ENCODE measurements around the gene GPX2. TPM values are rescaled to one million over a fixed set of nuclear protein-coding genes. Genes with fewer than 3 reads are reported as not detected.

GPX2 gene
- total and polyA plus RNA-seq, 10 donors = 0.26 TPM; not detected in 9

DNA sequence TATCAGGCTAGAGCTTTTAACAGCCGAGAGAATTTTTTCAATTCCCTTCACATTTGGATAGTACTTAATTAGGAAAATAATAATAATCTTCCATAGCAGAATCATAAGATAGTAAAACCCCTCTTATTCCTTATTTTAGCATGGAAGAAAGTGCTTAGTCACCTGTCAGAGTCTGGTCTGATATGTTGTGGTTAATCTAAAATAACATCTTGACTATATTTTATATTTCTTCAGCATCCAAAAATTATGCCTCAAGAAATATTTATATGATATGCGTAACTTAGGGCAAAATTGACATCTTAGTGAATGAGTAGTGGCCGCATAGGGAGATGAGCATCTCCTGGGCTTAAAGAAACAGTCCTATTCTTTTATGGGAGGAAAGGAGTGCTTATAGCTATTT lies 15.5 kb downstream of the GPX2 start:
- no peaks in the 10 kb centered on the region for H3K9me3 ChIP-seq
- no peak overlapping the region for H3K4me3 ChIP-seq
- H3K27me3 ChIP-seq (replicated peaks in 1 of 7) = no peaks in the 10 kb centered on the region
- peaks cover 13 to 93% (median 28%) of the 10 kb centered on the region in 6 donors for H3K4me1 ChIP-seq
- 66 to 83% (median 75%) methylated on average over 3 of the region's 3 CpGs for WGBS, 5 donors
- TF ChIP-seq POLR2A (IDR thresholded peaks at IDR 0.05) (no peak), POLR2AphosphoS5 (IDR thresholded peaks at IDR 0.05) (no peak)
- TF ChIP-seq, protein P1, sequence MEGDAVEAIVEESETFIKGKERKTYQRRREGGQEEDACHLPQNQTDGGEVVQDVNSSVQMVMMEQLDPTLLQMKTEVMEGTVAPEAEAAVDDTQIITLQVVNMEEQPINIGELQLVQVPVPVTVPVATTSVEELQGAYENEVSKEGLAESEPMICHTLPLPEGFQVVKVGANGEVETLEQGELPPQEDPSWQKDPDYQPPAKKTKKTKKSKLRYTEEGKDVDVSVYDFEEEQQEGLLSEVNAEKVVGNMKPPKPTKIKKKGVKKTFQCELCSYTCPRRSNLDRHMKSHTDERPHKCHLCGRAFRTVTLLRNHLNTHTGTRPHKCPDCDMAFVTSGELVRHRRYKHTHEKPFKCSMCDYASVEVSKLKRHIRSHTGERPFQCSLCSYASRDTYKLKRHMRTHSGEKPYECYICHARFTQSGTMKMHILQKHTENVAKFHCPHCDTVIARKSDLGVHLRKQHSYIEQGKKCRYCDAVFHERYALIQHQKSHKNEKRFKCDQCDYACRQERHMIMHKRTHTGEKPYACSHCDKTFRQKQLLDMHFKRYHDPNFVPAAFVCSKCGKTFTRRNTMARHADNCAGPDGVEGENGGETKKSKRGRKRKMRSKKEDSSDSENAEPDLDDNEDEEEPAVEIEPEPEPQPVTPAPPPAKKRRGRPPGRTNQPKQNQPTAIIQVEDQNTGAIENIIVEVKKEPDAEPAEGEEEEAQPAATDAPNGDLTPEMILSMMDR (IDR thresholded peaks at IDR 0.05 in 8 of 11, conservative IDR thresholded peaks at IDR 0.05 in 3 of 11) = no peak
- H3K27ac ChIP-seq = peak overlapping the region in 2 of 8 donors; percentile 25 to 75
- no peak for DNase-seq
- intact Hi-C loops (cut with DNase I; ENCODE audit: low total_unique reads) = no loop called here
- H3K36me3 ChIP-seq = peaks cover 0 to 85% (median 57%) of the 10 kb centered on the region in 6 donors

DNA sequence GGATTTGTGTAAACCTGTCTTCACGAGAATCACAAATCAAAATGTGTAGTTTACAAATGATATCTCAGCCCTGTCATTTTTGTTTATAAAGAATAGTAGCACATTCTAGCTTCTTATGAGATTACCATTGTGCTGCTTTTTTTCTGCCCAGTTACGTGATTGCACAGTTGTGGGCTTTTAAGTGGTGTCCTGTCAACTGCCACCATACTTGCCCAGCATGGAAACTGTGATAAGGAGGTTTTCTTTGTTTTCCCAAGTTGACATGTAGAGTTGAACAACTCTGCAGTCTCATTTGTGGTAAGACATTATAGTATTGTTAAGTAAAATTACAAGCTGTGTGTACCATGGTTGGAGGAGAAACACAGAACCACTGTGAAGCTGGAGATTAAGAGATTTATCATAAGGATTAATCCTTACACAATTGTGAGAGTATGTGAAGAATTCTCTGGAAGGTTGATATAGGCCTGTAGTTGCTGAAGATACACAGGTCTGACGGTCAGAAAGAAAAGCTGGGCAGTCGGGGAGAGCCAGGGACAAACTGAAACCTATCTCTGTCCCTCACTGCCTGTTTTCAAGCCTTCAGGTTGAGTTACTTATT lies 16.0 kb downstream of the GPX2 start:
- TF ChIP-seq, protein P1 (IDR thresholded peaks at IDR 0.05 in 8 of 11, conservative IDR thresholded peaks at IDR 0.05 in 3 of 11) = no peak
- no peak for TF ChIP-seq POLR2AphosphoS5 (IDR thresholded peaks at IDR 0.05)
- TF ChIP-seq POLR2A (IDR thresholded peaks at IDR 0.05) = no peak
- Histone ChIP-seq H3K27me3 (replicated peaks in 1 of 7) (no peaks in the 10 kb centered on the region), H3K4me3 (no peak overlapping the region), H3K27ac (peak overlapping the region in 2 of 8 donors; percentile 18 to 75), H3K9me3 (no peaks in the 10 kb centered on the region), H3K36me3 (peaks cover 0 to 80% (median 52%) of the 10 kb centered on the region in 6 donors), H3K4me1 (peaks cover 13 to 92% (median 28%) of the 10 kb centered on the region in 6 donors)
- intact Hi-C loops (cut with DNase I; ENCODE audit: low total_unique reads) = no loop called here
- no peak for DNase-seq
- WGBS, 5 donors = 67 to 82% (median 69%) methylated on average over 4 of the region's 4 CpGs

DNA sequence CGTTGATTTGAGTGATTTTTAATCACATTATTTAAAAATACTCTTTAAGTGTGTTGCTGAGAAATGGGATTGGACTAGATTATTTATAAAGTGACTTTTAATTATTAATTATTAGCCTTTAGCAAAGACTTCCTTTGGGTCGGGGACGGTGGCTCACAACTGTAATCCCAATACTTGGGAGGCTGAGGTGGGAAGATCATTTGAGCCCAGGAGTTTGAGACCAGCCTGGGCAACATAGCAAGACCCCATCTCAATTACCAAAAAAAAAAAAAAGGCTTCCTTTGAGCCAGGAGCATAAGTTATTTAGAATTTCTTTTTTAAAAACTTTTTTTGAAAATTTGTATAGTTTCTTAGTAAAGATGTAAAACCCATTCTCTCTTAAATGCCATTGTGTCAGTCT lies 19.5 kb downstream of the GPX2 start:
- H3K27me3 ChIP-seq (replicated peaks in 1 of 7) = no peaks in the 10 kb centered on the region
- H3K4me3 ChIP-seq = no peak overlapping the region
- no peak for TF ChIP-seq POLR2A (IDR thresholded peaks at IDR 0.05)
- TF ChIP-seq, protein P1 (IDR thresholded peaks at IDR 0.05 in 8 of 11, conservative IDR thresholded peaks at IDR 0.05 in 3 of 11) = no peak
- no peak for TF ChIP-seq POLR2AphosphoS5 (IDR thresholded peaks at IDR 0.05)
- intact Hi-C loops (cut with DNase I; ENCODE audit: low total_unique reads) = no loop called here
- no peaks in the 10 kb centered on the region for H3K9me3 ChIP-seq
- H3K36me3 ChIP-seq = peaks cover 0 to 52% (median 35%) of the 10 kb centered on the region in 6 donors
- H3K4me1 ChIP-seq = peaks cover 8 to 90% (median 30%) of the 10 kb centered on the region in 6 donors
- H3K27ac ChIP-seq = no peak overlapping the region
- WGBS, 5 donors = 89 to 97% (median 91%) methylated on average over 3 of the region's 3 CpGs
- DNase-seq = no peak

DNA sequence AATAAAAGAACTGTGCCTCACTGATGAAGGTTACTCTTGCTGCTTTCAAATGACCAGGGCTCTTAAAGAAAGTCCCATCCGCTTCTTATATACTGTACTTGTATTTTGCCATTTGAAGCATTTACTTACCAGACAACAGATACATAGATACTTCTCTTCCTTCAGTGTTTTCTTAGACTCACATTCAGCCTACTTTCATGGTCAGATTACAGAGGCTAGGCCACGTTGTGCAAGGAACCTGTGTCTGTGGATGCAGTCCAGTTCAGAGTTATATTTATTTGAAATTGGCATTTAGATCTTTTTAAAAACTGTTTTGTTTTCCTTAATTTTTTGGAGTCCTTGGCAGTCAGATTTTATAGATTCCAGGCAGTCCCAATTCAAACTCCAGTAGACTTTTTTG lies 22.1 kb downstream of the GPX2 start:
- TF ChIP-seq, protein P1 (IDR thresholded peaks at IDR 0.05 in 8 of 11, conservative IDR thresholded peaks at IDR 0.05 in 3 of 11) = no peak
- no peak for TF ChIP-seq POLR2AphosphoS5 (IDR thresholded peaks at IDR 0.05)
- TF ChIP-seq POLR2A (IDR thresholded peaks at IDR 0.05) = no peak

More for the DNA sequence above, 22.1 kb downstream of the GPX2 start:
- Histone ChIP-seq H3K9me3 (no peaks in the 10 kb centered on the region), H3K27ac (no peak overlapping the region), H3K27me3 (replicated peaks in 1 of 7) (no peaks in the 10 kb centered on the region), H3K4me1 (peaks cover 16 to 95% (median 45%) of the 10 kb centered on the region in 6 donors), H3K36me3 (peaks cover 0 to 31% (median 19%) of the 10 kb centered on the region in 6 donors), H3K4me3 (no peak overlapping the region)
- DNase-seq = no peak
- intact Hi-C loops (cut with DNase I; ENCODE audit: low total_unique reads) = no loop called here
- WGBS, 5 donors = 73 to 95% (median 91%) methylated on average over 2 of the region's 2 CpGs
